GOT3 (cell line): ENCODE results near the gene SLFN13.
"Not testable (repeated sequence)": the region's sequence is repeated elsewhere in the genome, so short reads cannot be mapped to it uniquely, and the experiment has no call there.

Experiments used
- DNase-seq: peaks from one replicate; lab custom pipeline; 2025; ENCODE audit warnings: mixed read lengths; lab: John Stamatoyannopoulos, UW

SLFN13 gene

GRCh38 chr17:35432176-35433074 is 16.1 kb downstream of the SLFN13 start, which contains the start of gene SLFN12:
SLFN12 (minus strand) TSS chr17:35432500; CDS start chr17:35423028, 9,472 bp downstream.
- DNase-seq = peak; percentile 35

GRCh38 chr17:35429702-35430101 is 18.9 kb downstream of the SLFN13 start:
- DNase-seq = no peak

GRCh38 chr17:35428229-35428628 is 20.3 kb downstream of the SLFN13 start:
- no peak for DNase-seq

GRCh38 chr17:35423761-35424160 is 24.8 kb downstream of the SLFN13 start:
- no peak for DNase-seq

GRCh38 chr17:35421069-35421468 is 27.5 kb downstream of the SLFN13 start:
- not testable (repeated sequence) for DNase-seq

- no peak for DNase-seq
These were observed 31.9 kb downstream of the SLFN13 start for GRCh38 chr17:35416659-35417058.

- DNase-seq = not testable (repeated sequence)
These were observed 33.9 kb downstream of the SLFN13 start for GRCh38 chr17:35414707-35415106.

GRCh38 chr17:35414247-35414646 is 34.3 kb downstream of the SLFN13 start:
- no peak for DNase-seq

GRCh38 chr17:35407531-35407930 is 41.0 kb downstream of the SLFN13 start:
- DNase-seq = no peak

- DNase-seq = no peak
These were observed 42.0 kb downstream of the SLFN13 start for GRCh38 chr17:35406568-35406967.

GRCh38 chr17:35404360-35404759 is 44.2 kb downstream of the SLFN13 start:
- DNase-seq = no peak

- not testable (repeated sequence) for DNase-seq
These were observed 54.8 kb downstream of the SLFN13 start for GRCh38 chr17:35393783-35394182.

GRCh38 chr17:35390663-35391062 is 57.9 kb downstream of the SLFN13 start:
- no peak for DNase-seq

- no peak for DNase-seq
These were observed 58.4 kb downstream of the SLFN13 start for GRCh38 chr17:35390156-35390555.

GRCh38 chr17:35387496-35387895 is 61.1 kb downstream of the SLFN13 start:
- no peak for DNase-seq
